Renal cortical epithelial cell (primary cell): ENCODE results near the gene SLC16A5. TPM values are rescaled to one million over a fixed set of nuclear protein-coding genes. Genes with fewer than 3 reads are reported as not detected.

ENCODE experiments used
- DNase-seq: peaks from one replicate; pipeline ENCODE4 v3.0.0-alpha.2; 2011; ENCODE audit warnings: low read depth
- total RNA-seq: library from RNA; depleted of rRNA; stranded (reverse); fragments of >200 nt; gene quantifications from 2 replicates; pipeline ENCODE4 v1.2.3, GENCODE V29; 2014

The SLC16A5 gene
- total RNA-seq, 1 donor from 2014 or later = 165 TPM

GRCh38 chr17:75086496-75087181 is 1.1 kb upstream of the SLC16A5 start:
- DNase-seq = no peak

DNA sequence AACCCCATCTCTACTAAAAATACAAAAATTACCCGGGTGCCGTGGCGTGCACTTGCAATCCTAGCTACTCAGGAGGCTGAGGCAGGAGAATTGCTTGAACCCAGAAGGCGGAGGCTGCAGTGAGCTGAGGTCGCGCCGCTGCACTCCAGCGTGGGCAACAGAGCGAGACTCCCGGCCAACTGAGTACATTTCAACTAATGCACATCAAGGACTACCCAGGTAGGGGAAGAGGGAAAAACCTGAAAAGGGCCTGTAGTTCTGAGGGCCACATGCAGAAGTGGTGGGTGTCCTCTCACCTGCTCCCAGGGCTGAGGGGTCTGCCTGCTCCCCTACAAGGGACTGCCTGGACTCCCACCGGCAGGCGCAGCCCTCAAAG is 584 bp upstream of the SLC16A5 start:
- DNase-seq = no peak

- peak; percentile 68 for DNase-seq
Observed at GRCh38 chr17:75088465-75089417, 987 bp downstream of the SLC16A5 start.

GRCh38 chr17:75090871-75091854 is 3.4 kb downstream of the SLC16A5 start:
- no peak for DNase-seq

- DNase-seq = no peak
Observed at GRCh38 chr17:75091855-75092327, 4.1 kb downstream of the SLC16A5 start.

GRCh38 chr17:75093548-75094158 is 5.9 kb downstream of the SLC16A5 start:
- DNase-seq = no peak

DNA sequence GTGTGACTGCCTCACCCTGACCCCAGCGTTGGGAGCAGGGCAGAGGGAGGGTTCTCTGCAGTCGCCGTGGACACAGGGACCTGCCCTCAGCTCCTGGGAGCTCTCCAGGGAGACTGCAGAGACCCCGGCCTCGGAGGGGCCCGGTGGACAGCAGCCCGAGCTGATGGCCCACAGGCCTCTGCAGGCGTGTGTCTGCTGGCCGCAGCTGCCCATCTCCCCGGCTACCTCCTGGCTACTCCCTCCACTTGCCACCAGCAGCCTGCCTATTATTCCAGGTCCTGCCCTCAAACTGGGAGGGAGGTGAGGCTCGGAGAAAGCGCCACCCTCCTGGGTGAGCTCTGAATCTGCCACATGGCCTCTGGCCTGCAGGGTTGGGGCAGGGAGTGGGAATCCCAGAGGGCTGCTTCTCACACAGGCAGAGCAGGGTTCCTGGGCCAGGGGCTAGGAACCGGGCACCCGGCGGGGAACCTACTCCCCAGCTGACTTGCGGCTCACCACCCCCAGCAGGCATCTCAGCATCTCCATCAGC is 7.2 kb downstream of the SLC16A5 start:
- no peak for DNase-seq

GRCh38 chr17:75096082-75096625 is 8.4 kb downstream of the SLC16A5 start:
- DNase-seq = peak; percentile 96

- no peak for DNase-seq
Observed at GRCh38 chr17:75097865-75098264, 10.1 kb downstream of the SLC16A5 start.

DNA sequence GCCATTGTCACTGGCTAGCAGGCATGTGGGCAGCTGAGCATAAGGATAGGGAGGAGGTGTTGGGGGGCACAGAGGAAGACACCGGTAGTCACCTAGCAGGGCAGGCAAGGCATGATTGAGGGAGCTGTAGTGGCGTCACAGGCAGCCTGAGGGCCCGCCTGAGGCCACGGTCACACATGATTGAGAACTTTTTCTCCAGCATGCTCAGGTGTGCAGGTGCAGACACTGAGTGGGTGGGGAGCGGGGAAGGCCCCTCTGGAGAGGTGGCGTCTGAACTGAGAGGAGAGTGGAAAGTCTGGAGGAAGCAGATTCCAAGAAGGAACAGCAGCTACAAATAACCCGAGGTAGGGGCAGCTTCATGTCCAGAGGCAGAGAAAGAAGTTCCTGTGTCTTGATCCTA is 11.1 kb downstream of the SLC16A5 start:
- no peak for DNase-seq

DNA sequence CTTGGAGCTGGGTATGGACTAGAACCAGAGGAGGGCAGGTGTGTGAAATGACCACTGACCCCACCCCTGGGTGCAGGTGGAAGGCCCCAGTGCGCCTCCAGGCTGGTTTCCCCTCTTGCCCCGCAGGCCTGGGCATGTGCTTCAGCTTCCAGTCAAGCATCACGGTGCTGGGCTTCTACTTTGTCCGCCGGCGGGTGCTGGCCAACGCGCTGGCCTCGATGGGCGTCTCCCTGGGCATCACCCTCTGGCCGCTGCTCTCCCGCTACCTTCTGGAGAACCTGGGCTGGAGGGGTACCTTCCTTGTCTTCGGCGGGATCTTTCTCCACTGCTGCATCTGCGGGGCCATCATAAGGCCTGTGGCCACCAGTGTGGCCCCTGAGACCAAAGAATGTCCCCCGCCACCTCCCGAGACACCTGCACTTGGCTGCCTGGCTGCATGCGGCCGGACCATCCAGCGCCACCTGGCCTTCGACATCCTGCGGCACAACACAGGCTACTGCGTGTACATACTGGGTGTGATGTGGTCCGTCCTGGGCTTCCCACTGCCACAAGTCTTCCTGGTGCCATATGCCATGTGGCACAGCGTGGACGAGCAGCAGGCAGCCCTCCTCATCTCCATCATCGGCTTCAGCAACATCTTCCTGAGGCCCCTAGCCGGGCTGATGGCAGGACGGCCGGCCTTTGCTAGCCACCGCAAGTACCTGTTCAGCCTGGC is 12.3 kb downstream of the SLC16A5 start:
- DNase-seq = no peak

- no peak for DNase-seq
Observed at GRCh38 chr17:75102385-75102821, 14.6 kb downstream of the SLC16A5 start.

GRCh38 chr17:75103601-75104554 is 16.1 kb downstream of the SLC16A5 start:
- no peak for DNase-seq

- no peak for DNase-seq
Observed at GRCh38 chr17:75105126-75106080, 17.6 kb downstream of the SLC16A5 start.

- DNase-seq = no peak
Observed at GRCh38 chr17:75108193-75108592, 20.4 kb downstream of the SLC16A5 start.

- no peak for DNase-seq
Observed at GRCh38 chr17:75109046-75109406, 21.3 kb downstream of the SLC16A5 start.

DNA sequence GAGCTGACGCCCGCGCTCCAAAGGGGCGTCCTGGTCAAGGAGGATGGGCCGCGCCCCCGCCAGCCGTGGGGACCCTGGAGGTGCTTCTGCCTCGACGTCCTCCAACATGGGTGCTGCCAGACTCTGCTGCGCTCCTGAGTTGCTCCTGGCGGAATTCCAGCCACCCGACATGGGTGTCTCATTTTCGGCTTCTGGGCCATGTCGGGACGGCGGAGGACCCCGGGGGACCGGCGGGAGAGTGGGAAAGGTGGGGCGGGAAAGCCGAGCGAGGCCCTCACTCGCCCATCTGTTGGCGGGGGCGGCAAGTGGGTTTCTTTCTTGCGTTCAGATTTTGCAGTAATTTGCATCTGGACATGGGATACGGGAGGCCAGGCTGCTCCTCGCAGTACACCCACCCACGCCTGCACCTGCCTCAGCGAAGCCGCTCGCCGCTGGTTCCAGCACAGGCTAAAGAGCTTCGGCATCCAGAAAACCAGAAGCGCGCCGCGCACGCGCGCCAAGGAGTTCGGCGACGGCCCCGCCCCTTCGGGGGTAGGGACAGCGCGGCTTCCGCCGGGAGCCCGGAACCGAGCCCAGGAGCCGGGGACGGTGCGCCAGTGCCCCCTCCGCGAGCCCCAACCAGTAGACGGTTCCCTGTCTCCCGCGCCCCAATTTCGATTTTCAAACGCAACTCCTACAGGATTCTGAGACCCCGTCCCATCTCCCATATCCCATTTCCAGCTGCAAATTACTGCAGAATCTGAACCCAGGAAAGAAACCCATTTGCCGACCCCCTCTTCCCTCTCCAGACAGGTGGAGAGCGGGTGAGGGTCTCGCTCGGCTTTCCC is 21.9 kb downstream of the SLC16A5 start, which contains the start of gene ARMC7:
TSS of gene ARMC7 (plus strand) at position 563 of the 827 bp plus-strand sequence. CDS start 320 bp downstream, outside the sequence.
- DNase-seq = peak; percentile 77
